Osteoblast (primary cell): ENCODE measurements around the gene SPATA6L. TPM values are rescaled to one million over a fixed set of nuclear protein-coding genes. Genes with fewer than 3 reads are reported as not detected.
A peak's percentile ranks its signal among the peaks of the same experiment; 100 is the strongest.

Experiments used
- DNase-seq: peaks from one replicate; pipeline ENCODE4 v3.0.0; 2011; ENCODE audit warnings: low spot score, mixed read lengths; ENCODE audit not compliant: insufficient read length; ENCODE audit errors: missing footprints
- H2AFZ ChIP-seq: 2 replicates; pipeline ENCODE4 v1.6.0; 2011; ENCODE audit warnings: mild to moderate bottlenecking, low read length
- H3K27ac ChIP-seq: 2 replicates; pipeline ENCODE4 v1.5.1; 2011; ENCODE audit warnings: mild to moderate bottlenecking, low read depth, low read length, moderate library complexity
- H3K27me3 ChIP-seq: 2 replicates; pipeline ENCODE4 v1.6.0; 2012; ENCODE audit warnings: mild to moderate bottlenecking, control low read depth, inconsistent platforms, low read length, moderate library complexity; ENCODE audit not compliant: insufficient read depth
- H3K36me3 ChIP-seq: 2 replicates; pipeline ENCODE4 v1.5.1; 2011; ENCODE audit warnings: mild to moderate bottlenecking, low read length, control low read depth, moderate library complexity; ENCODE audit not compliant: insufficient read depth
- H3K4me1 ChIP-seq: 2 replicates; pipeline ENCODE4 v1.5.1; 2011; ENCODE audit warnings: mild to moderate bottlenecking, low read length, control low read depth, moderate library complexity; ENCODE audit not compliant: insufficient read depth
- H3K4me2 ChIP-seq: 2 replicates; pipeline ENCODE4 v1.6.0; 2011; ENCODE audit warnings: mild to moderate bottlenecking, low read length; ENCODE audit not compliant: insufficient read depth
- H3K4me3 ChIP-seq: fragments of 200-600 bp; sonication (generic); 3 replicates; pipeline ENCODE4 v1.5.1; 2012; ENCODE audit warnings: mild to moderate bottlenecking, low read length, inconsistent platforms; ENCODE audit not compliant: insufficient read depth
- H3K79me2 ChIP-seq: 2 replicates; pipeline ENCODE4 v1.6.0; 2012; ENCODE audit warnings: mild to moderate bottlenecking, low read length, control low read depth, inconsistent platforms; ENCODE audit not compliant: insufficient read depth
- H3K9me3 ChIP-seq: 2 replicates; pipeline ENCODE4 v1.5.1; 2011; ENCODE audit warnings: low read depth, low read length, control low read depth
- H4K20me1 ChIP-seq: 2 replicates; pipeline ENCODE4 v1.6.0; 2012; ENCODE audit warnings: mild to moderate bottlenecking, low read length, control low read depth; ENCODE audit not compliant: insufficient read depth
- total RNA-seq: library from RNA; depleted of rRNA; stranded (reverse); fragments of >200 nt; gene quantifications from 2 replicates; pipeline ENCODE4 v1.2.3, GENCODE V29; 2012
- TF ChIP-seq, protein P1 (sequence below): IDR thresholded peaks from 2 replicates; pipeline ENCODE4 v1.5.1; 2011; ENCODE audit warnings: mild to moderate bottlenecking, low read depth, low read length, moderate library complexity; ENCODE audit errors: extremely low read depth

Gene SPATA6L
- total RNA-seq, 1 donor, result 0.72 TPM

DNA sequence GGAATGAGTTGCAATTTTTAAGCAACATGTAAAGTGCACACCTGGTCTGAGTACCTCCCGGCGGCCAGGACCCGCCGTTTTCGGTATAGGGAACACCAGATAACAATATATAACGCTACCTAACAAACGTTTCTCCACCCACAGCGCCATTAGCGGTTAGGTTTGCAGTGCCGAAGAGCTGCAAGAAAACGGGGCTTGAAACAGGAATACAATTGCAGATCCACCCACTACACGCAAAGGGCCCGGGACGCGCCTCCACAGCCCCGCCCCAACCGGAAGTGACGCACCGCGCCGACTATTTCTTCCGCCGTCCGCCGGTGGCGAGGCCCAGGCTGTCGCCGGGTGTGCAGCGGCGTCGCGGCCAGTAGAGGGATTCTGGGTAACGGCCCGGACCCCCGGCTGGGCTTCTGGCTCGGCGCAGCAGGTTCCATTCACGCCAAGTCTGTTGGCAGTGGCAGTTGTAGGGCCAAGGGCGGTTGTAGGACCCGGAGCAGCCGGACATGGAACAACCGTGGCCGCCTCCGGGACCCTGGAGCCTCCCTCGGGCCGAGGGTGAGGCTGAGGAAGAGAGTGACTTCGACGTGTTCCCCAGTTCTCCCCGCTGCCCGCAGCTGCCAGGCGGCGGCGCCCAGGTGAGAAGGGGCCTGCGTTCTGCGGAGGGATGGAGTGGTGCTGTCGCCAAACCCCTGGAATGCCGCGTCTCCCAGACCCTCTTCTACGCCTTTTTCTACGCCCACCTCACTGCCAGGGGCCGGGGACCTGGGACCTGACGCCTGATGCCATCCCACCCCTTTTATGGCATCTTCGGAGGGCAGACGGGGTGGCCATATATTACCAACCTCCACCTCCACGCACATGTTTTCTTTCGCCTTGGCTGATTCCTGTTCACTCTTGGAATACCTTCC lies 13.2 kb upstream of the SPATA6L start, which contains the start of gene CDC37L1:
CDC37L1 (plus strand) TSS at position 302 of the 905 bp plus-strand sequence; CDS start at position 501, 199 bp downstream.
- peak; percentile 94 for DNase-seq
- H2AFZ ChIP-seq, result peak within 1 kb of the TSS; percentile 89
- H4K20me1 ChIP-seq, result peaks cover 7% of the 10 kb centered on the region
- H3K27me3 ChIP-seq, result no peaks in the 10 kb centered on the region
- TF ChIP-seq, protein P1, sequence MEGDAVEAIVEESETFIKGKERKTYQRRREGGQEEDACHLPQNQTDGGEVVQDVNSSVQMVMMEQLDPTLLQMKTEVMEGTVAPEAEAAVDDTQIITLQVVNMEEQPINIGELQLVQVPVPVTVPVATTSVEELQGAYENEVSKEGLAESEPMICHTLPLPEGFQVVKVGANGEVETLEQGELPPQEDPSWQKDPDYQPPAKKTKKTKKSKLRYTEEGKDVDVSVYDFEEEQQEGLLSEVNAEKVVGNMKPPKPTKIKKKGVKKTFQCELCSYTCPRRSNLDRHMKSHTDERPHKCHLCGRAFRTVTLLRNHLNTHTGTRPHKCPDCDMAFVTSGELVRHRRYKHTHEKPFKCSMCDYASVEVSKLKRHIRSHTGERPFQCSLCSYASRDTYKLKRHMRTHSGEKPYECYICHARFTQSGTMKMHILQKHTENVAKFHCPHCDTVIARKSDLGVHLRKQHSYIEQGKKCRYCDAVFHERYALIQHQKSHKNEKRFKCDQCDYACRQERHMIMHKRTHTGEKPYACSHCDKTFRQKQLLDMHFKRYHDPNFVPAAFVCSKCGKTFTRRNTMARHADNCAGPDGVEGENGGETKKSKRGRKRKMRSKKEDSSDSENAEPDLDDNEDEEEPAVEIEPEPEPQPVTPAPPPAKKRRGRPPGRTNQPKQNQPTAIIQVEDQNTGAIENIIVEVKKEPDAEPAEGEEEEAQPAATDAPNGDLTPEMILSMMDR, result peak; percentile 49
- peaks cover 28% of the 10 kb centered on the region for H3K4me1 ChIP-seq
- H3K36me3 ChIP-seq, result no peaks in the 10 kb centered on the region
- H3K27ac ChIP-seq, result peak within 1 kb of the TSS; percentile 89
- H3K4me2 ChIP-seq, result peak within 1 kb of the TSS; percentile 84
- no peaks in the 10 kb centered on the region for H3K9me3 ChIP-seq
- peak within 1 kb of the TSS; percentile 76 for H3K4me3 ChIP-seq
- peaks cover 44% of the 10 kb centered on the region for H3K79me2 ChIP-seq

DNA sequence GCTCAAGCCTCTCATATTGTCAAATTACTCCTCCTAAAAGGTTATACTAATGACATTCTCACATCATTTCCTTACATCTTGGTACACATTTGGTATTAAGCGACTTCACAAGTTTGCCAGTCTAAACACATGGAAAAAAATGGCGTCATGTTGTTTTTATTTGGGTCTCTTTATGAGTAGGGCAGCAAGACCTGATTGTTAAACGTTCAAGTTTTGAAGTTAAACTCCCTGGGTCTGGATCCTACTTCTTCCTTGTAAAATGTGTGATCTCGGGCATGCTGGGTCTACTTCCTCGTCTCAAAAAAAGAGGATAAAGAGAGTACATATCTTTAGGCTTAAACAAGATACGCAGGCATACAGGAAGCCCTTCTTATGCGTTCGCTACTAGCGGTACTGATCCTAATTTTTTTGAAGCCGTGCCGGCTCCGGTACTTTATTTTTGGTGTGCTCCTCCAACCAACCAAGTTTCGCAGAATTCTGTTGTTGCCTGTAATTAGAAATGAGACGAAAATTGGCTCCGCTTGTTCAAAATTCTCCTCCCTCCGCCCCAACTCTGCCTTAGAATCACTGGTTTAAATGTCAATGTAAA lies 12.5 kb upstream of the SPATA6L start:
- Histone ChIP-seq H3K4me3 (peak overlapping the region; percentile 76), H3K36me3 (no peaks in the 10 kb centered on the region), H3K79me2 (peaks cover 37% of the 10 kb centered on the region), H4K20me1 (peaks cover 5% of the 10 kb centered on the region), H2AFZ (peak overlapping the region; percentile 89), H3K9me3 (no peaks in the 10 kb centered on the region), H3K4me1 (peaks cover 28% of the 10 kb centered on the region), H3K4me2 (peak overlapping the region; percentile 84), H3K27ac (peak overlapping the region; percentile 89), H3K27me3 (no peaks in the 10 kb centered on the region)
- TF ChIP-seq, protein P1, result no peak
- peak; percentile 67 for DNase-seq

DNA sequence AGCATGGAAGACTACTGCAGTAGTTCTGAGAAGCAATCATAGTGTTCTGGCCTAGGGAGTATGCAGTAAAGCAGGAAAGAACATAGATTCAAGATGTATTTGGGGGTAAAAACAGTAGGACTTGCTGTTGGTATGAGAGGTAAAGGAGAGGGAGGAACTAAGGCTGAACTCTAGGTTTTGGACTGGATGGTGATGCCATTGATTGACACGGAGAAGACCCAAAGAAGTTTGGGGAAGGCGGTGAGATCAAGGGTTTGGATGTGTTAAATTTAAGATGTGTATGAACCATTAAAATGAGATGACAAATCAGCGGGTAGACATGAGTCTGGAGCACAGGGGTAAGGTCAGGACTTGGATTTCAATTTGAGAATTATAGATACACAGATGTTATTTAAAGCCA lies 11.1 kb upstream of the SPATA6L start:
- Histone ChIP-seq H3K27ac (no peak overlapping the region), H2AFZ (no peak overlapping the region), H3K79me2 (peaks cover 26% of the 10 kb centered on the region), H4K20me1 (no peaks in the 10 kb centered on the region), H3K4me3 (no peak overlapping the region), H3K4me2 (no peak overlapping the region), H3K27me3 (no peaks in the 10 kb centered on the region), H3K9me3 (no peaks in the 10 kb centered on the region), H3K36me3 (no peaks in the 10 kb centered on the region), H3K4me1 (peaks cover 28% of the 10 kb centered on the region)
- no peak for DNase-seq
- TF ChIP-seq, protein P1, result no peak

DNA sequence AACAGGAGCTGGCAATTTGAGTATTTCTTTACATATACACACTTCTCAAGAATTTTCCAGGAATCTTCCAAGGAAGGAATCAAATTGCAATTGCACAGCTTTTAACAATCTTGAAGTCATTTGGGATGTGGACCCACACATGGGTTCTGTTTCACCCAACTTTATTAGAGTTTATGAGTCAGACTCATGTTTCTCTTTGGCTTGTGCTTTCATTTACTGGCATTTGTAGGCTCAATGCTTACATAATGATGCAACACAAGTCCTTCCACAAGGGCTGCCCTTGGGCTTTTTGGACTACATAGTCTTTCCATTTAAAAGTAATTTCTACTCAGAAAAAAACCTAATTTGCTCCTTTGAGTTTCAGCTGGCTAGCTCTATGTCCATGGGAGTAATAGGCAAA lies 8.5 kb upstream of the SPATA6L start:
- H3K4me3 ChIP-seq, result no peak overlapping the region
- peaks cover 14% of the 10 kb centered on the region for H3K4me1 ChIP-seq
- no peaks in the 10 kb centered on the region for H4K20me1 ChIP-seq
- H3K4me2 ChIP-seq, result no peak overlapping the region
- TF ChIP-seq, protein P1, result no peak
- H2AFZ ChIP-seq, result no peak overlapping the region
- peak overlapping the region; percentile 18 for H3K27ac ChIP-seq
- H3K36me3 ChIP-seq, result no peaks in the 10 kb centered on the region
- H3K27me3 ChIP-seq, result no peaks in the 10 kb centered on the region
- H3K79me2 ChIP-seq, result peaks cover 3% of the 10 kb centered on the region
- H3K9me3 ChIP-seq, result no peaks in the 10 kb centered on the region
- peak; percentile 90 for DNase-seq
